ENCODE data around the gene CFH.

DNA sequence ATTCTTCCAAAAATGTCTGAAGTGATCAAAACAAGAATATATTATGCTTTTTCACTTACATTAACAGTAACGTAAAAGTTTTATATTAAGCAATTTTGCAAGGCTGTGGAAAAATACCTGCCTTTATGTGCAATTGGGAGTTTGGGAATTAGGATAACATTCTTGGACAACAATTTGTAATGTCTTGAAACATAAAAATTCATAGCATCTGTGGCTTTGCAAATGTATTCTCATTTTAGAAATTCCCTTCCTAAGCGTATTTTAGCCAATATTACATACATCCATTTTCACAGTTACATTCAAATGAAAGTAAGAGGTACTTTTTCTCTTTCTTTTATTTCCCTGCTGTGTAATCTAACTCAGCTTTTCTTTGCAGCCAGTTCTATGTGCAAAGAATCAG lies 13.4 kb upstream of the CFH start:
- TF ChIP-seq CTCF (IDR thresholded peaks at IDR 0.05; ENCODE audit: insufficient read depth, low read length, poor library complexity, severe bottlenecking) (no peak), EZH2phosphoT487 (conservative IDR thresholded peaks at IDR 0.05; ENCODE audit: low read length) (no peak)
